ENCODE results near the gene ORMDL2.
"Not testable (repeated sequence)": the region's sequence is repeated elsewhere in the genome, so short reads cannot be mapped to it uniquely, and the experiment has no call there.

ORMDL2 gene

DNA sequence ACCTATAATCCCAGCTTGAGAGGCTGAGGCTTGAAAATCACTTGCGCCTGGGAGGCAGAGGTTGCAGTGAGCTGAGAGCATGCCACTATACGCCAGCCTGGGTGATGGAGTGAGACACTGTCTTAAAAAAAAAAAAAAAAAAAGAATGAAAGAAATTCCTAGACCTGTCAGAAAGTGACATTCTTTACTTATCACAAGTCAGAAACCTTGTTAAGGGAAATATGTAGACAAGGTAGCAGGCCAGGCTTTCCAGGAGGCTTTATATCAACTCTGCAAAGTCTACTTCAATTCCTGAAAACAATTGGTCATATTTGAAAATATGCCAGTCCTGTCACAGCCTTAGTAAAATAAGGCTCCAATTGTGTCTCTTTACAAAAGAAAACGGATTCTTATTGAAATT lies 44.0 kb downstream of the ORMDL2 start:
- DNase-seq, result no peak

GRCh38 chr12:55862286-55862685 lies 44.4 kb downstream of the ORMDL2 start:
- no peak for DNase-seq

DNA sequence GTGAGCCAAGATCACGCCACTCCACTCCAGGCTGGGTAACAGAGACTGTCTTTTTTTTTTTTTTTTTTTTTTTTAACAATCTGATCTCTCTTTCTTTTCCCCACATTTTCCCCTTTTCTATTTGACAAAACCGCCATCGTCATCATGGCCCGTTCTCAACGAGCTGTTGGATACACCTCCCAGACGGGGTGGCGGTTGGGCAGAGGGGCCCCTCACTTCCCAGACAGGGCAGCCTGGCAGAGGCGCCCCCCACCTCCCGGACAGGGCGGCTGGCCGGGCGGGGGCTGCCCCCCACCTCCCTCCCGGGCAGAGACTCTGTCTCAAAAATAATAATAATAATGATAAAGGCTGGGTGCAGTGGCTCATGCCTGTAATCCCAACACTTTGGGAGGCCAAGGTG lies 45.1 kb downstream of the ORMDL2 start:
- not testable (repeated sequence) for DNase-seq

- DNase-seq, result no peak
Measured at GRCh38 chr12:55865327-55865726, 47.5 kb downstream of the ORMDL2 start.

- DNase-seq, result not testable (repeated sequence)
Measured at GRCh38 chr12:55866454-55867004, 48.7 kb downstream of the ORMDL2 start.
